Spleen (tissue), 7 donors: Measurements from ENCODE around the gene STRADA.

Source experiments
- CTCF ChIP-seq, 11 experiments: fragments of 200-600 bp in 7 of 11; fragments of 450-650 bp in 4 of 11; sonication (generic) in 4 of 11; IDR thresholded peaks in 8 of 11; conservative IDR thresholded peaks in 3 of 11; 1 replicate in 7 of 11; 2 replicates in 4 of 11; pipeline versions ENCODE4 v1.4.0 to v1.8.0; 2016 to 2021; ENCODE audit warnings: antibody characterized with exemption in 11 of 11, inconsistent platforms in 4 of 11, mild to moderate bottlenecking in 1 of 11
- POLR2A ChIP-seq, 3 donors: fragments of 450-650 bp; IDR thresholded peaks; one replicate each; pipeline ENCODE4 v1.5.1; 2017; ENCODE audit warnings: antibody characterized with exemption in 3 of 3, mild to moderate bottlenecking in 1 of 3
- POLR2AphosphoS5 ChIP-seq, 3 donors: sonication (generic); formaldehyde crosslinking; IDR thresholded peaks; one replicate each; pipeline ENCODE4 v1.5.1; 2017; ENCODE audit warnings: antibody characterized with exemption in 3 of 3
- donor health status: DM: no; HTN: no; CAD: no; lungs with moderate emphysema.
- donor health status: DM: no; HTN: no; CAD: no.
- donor health status: DM: no; HTN: no; CAD: no.

- TF ChIP-seq CTCF (IDR thresholded peaks at IDR 0.05 in 8 of 11, conservative IDR thresholded peaks at IDR 0.05 in 3 of 11) (no peak), POLR2A (IDR thresholded peaks at IDR 0.05) (no peak), POLR2AphosphoS5 (IDR thresholded peaks at IDR 0.05) (no peak)
Measured at GRCh38 chr17:63682441-63682840, 59.2 kb downstream of the STRADA start.
